GM12891 (cell line): ENCODE data around the gene FAM216B.

Experiments
- POLR2A ChIP-seq: IDR thresholded peaks from 2 replicates; pipeline ENCODE4 v1.6.1; 2011; ENCODE audit warnings: low read depth, low read length, control low read depth
- POLR2AphosphoS5 ChIP-seq: IDR thresholded peaks from 2 replicates; pipeline ENCODE4 v1.6.1; 2011; ENCODE audit warnings: low read depth, low read length, control low read depth
- SPI1 ChIP-seq: IDR thresholded peaks from 2 replicates; pipeline ENCODE4 v1.6.1; 2011; ENCODE audit warnings: low read depth, low read length, control low read depth
- TAF1 ChIP-seq: IDR thresholded peaks from 2 replicates; pipeline ENCODE4 v1.6.1; 2011; ENCODE audit warnings: low read depth, low read length, control low read depth

- TF ChIP-seq POLR2A: no peak
- TF ChIP-seq POLR2AphosphoS5: no peak
- no peak for TF ChIP-seq TAF1
- TF ChIP-seq SPI1: no peak
These were observed 34.5 kb upstream of the FAM216B start for GRCh38 chr13:42746866-42747265.
